HG02642 (cell line): ENCODE measurements around the gene ADARB2.

Source experiments
- ATAC-seq: cut with Tn5 transposase; IDR thresholded peaks from one replicate; pipeline ENCODE4 v1.9.1; 2021; ENCODE audit warnings: mild to moderate bottlenecking; ENCODE audit not compliant: unreplicated experiment, poor library complexity

The ADARB2 gene

GRCh38 chr10:1287971-1288401, 449.3 kb downstream of the ADARB2 start:
- ATAC-seq: no peak

- no peak for ATAC-seq
These were observed 449.8 kb downstream of the ADARB2 start for GRCh38 chr10:1287487-1287886.

- no peak for ATAC-seq
These were observed 453.2 kb downstream of the ADARB2 start for GRCh38 chr10:1284076-1284475.

GRCh38 chr10:1281405-1281782, 455.9 kb downstream of the ADARB2 start:
- ATAC-seq: no peak

- no peak for ATAC-seq
These were observed 456.6 kb downstream of the ADARB2 start for GRCh38 chr10:1280466-1281404.

GRCh38 chr10:1278306-1278705, 459.0 kb downstream of the ADARB2 start:
- ATAC-seq: no peak

GRCh38 chr10:1274701-1275544, 462.4 kb downstream of the ADARB2 start:
- ATAC-seq: no peak

GRCh38 chr10:1274111-1274661, 463.1 kb downstream of the ADARB2 start:
- no peak for ATAC-seq

GRCh38 chr10:1273372-1274105, 463.8 kb downstream of the ADARB2 start:
- ATAC-seq: no peak

GRCh38 chr10:1272777-1273161, 464.6 kb downstream of the ADARB2 start:
- no peak for ATAC-seq

- no peak for ATAC-seq
These were observed 465.1 kb downstream of the ADARB2 start for GRCh38 chr10:1272079-1272776.

GRCh38 chr10:1270906-1271305, 466.4 kb downstream of the ADARB2 start:
- ATAC-seq: no peak

- no peak for ATAC-seq
These were observed 466.8 kb downstream of the ADARB2 start for GRCh38 chr10:1270490-1270889.

GRCh38 chr10:1268831-1269230, 468.5 kb downstream of the ADARB2 start:
- ATAC-seq: no peak

- no peak for ATAC-seq
These were observed 469.8 kb downstream of the ADARB2 start for GRCh38 chr10:1267568-1267967.

- ATAC-seq: no peak
These were observed 470.2 kb downstream of the ADARB2 start for GRCh38 chr10:1267148-1267547.

GRCh38 chr10:1266033-1266802, 471.1 kb downstream of the ADARB2 start:
- no peak for ATAC-seq

GRCh38 chr10:1264001-1264400, 473.3 kb downstream of the ADARB2 start:
- no peak for ATAC-seq

GRCh38 chr10:1257274-1257673, 480.1 kb downstream of the ADARB2 start:
- ATAC-seq: no peak
